ENCODE data around the gene LCLAT1.
"Not testable (repeated sequence)": the region's sequence is repeated elsewhere in the genome, so short reads cannot be mapped to it uniquely, and the experiment has no call there.

LCLAT1 gene

GRCh38 chr2:30482011-30482410 is 35.0 kb downstream of the LCLAT1 start:
- Mint-ChIP-seq H3K9me3 (no peaks in the 10 kb centered on the region), H3K4me3 (no peak overlapping the region), H3K4me1 (ENCODE audit: low read depth) (peaks cover 39% of the 10 kb centered on the region), H3K27ac (no peak overlapping the region), H3K36me3 (ENCODE audit: low read depth) (peaks cover 8% of the 10 kb centered on the region), H3K27me3 (no peaks in the 10 kb centered on the region)

- peaks cover 59% of the 10 kb centered on the region for H3K4me1 Mint-ChIP-seq (ENCODE audit: low read depth)
- H3K4me3 Mint-ChIP-seq: no peak overlapping the region
- no peaks in the 10 kb centered on the region for H3K9me3 Mint-ChIP-seq
Measured at GRCh38 chr2:30484145-30484544, 37.1 kb downstream of the LCLAT1 start.

GRCh38 chr2:30484995-30485394 is 37.9 kb downstream of the LCLAT1 start:
- Mint-ChIP-seq H3K4me1 (ENCODE audit: low read depth) (peaks cover 64% of the 10 kb centered on the region), H3K9me3 (no peaks in the 10 kb centered on the region), H3K27me3 (no peaks in the 10 kb centered on the region), H3K4me3 (no peak overlapping the region), H3K27ac (no peak overlapping the region), H3K36me3 (ENCODE audit: low read depth) (peaks cover 14% of the 10 kb centered on the region)

More at GRCh38 chr2:30484145-30484544, 37.1 kb downstream of the LCLAT1 start:
- Mint-ChIP-seq H3K27me3 (no peaks in the 10 kb centered on the region), H3K36me3 (ENCODE audit: low read depth) (peaks cover 8% of the 10 kb centered on the region), H3K27ac (no peak overlapping the region)

DNA sequence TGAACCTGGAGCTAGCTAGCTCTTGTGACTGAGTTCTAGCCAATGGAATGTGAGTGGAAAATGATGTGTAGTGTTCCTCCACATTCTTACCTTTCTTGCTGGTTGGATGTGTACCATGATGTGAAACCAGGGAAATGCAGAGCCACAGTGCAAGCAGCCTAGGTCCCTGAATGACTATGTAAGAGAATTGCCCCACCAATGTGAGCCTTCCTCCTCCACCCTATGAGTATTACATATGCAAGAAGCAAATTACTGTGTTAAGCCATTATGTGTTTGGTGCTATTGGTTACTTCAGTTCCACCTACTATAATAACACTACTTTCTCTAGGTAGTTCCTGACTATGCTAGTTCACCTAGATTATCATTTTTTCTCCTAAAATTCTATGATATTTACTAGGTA is 39.6 kb downstream of the LCLAT1 start:
- Mint-ChIP-seq H3K9me3 (no peaks in the 10 kb centered on the region), H3K36me3 (ENCODE audit: low read depth) (peaks cover 9% of the 10 kb centered on the region), H3K27ac (no peak overlapping the region), H3K27me3 (no peaks in the 10 kb centered on the region), H3K4me1 (ENCODE audit: low read depth) (peaks cover 56% of the 10 kb centered on the region), H3K4me3 (no peak overlapping the region)

GRCh38 chr2:30487603-30488002 is 40.6 kb downstream of the LCLAT1 start:
- no peak overlapping the region for H3K4me3 Mint-ChIP-seq
- H3K27ac Mint-ChIP-seq: no peak overlapping the region
- H3K4me1 Mint-ChIP-seq (ENCODE audit: low read depth): peaks cover 58% of the 10 kb centered on the region
- H3K27me3 Mint-ChIP-seq: no peaks in the 10 kb centered on the region
- H3K36me3 Mint-ChIP-seq (ENCODE audit: low read depth): peaks cover 9% of the 10 kb centered on the region
- H3K9me3 Mint-ChIP-seq: no peaks in the 10 kb centered on the region

DNA sequence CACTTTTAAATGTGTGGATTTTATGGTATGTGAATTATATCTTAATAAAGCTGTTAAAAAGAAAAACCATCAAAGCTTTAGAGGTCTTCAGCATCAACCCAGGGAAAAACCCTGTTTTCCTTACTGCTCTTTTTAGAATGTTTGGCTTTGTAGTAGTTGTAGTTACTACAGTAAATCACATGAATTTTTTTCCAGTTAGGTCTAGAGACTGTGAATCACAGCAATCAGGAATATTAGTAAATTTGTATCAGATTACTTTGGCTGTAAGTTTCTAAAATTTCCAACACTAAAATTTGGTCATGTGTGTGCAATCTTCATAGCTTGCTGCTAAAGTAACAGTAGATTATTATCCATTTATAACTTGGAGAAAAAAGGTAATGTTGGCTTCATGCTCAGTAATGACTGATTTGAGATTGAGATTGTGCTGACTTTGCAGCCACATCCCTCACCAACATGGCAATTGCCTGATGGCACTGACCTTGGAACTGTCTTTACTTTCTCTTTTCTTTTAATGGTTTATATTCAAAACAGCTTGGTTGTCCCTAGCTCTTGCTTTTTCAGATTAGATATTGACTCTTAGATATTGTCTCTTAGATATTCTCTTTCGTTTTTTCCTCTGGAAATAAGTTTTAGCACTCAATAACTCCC is 41.1 kb downstream of the LCLAT1 start:
- H3K36me3 Mint-ChIP-seq (ENCODE audit: low read depth): peaks cover 9% of the 10 kb centered on the region
- H3K4me3 Mint-ChIP-seq: no peak overlapping the region
- H3K27ac Mint-ChIP-seq: no peak overlapping the region
- no peaks in the 10 kb centered on the region for H3K9me3 Mint-ChIP-seq
- peaks cover 58% of the 10 kb centered on the region for H3K4me1 Mint-ChIP-seq (ENCODE audit: low read depth)
- no peaks in the 10 kb centered on the region for H3K27me3 Mint-ChIP-seq

GRCh38 chr2:30491225-30491624 is 44.2 kb downstream of the LCLAT1 start:
- Mint-ChIP-seq H3K36me3 (ENCODE audit: low read depth) (peaks cover 21% of the 10 kb centered on the region), H3K27ac (no peak overlapping the region), H3K9me3 (peaks cover 1% of the 10 kb centered on the region), H3K27me3 (no peaks in the 10 kb centered on the region), H3K4me3 (no peak overlapping the region), H3K4me1 (ENCODE audit: low read depth) (peaks cover 52% of the 10 kb centered on the region)

- peaks cover 26% of the 10 kb centered on the region for H3K36me3 Mint-ChIP-seq (ENCODE audit: low read depth)
- H3K4me3 Mint-ChIP-seq: no peak overlapping the region
- peaks cover 51% of the 10 kb centered on the region for H3K4me1 Mint-ChIP-seq (ENCODE audit: low read depth)
- H3K9me3 Mint-ChIP-seq: peaks cover 4% of the 10 kb centered on the region
- H3K27ac Mint-ChIP-seq: peak overlapping the region; percentile 26
- H3K27me3 Mint-ChIP-seq: no peaks in the 10 kb centered on the region
Measured at GRCh38 chr2:30492185-30492584, 45.1 kb downstream of the LCLAT1 start.

DNA sequence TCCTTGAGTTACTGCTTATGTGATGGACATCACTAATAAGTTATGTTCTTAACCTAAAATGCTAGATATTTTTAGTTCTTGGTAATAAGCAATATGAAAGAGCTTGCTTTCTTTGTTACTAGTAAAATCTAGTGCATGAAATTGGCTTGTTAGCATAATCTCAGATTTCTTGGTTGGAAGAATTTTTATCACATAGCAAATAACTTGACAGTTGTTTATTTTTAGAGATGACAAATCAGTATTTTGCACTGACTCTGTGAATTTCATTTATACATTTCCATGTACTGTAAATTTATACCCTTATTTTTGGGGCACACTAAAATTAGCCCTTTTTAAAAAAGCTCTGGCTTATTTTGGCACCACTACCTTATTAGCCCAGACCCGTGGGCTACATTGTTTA is 45.6 kb downstream of the LCLAT1 start:
- Mint-ChIP-seq H3K4me3 (no peak overlapping the region), H3K27me3 (no peaks in the 10 kb centered on the region), H3K27ac (no peak overlapping the region), H3K36me3 (ENCODE audit: low read depth) (peaks cover 29% of the 10 kb centered on the region), H3K9me3 (peaks cover 6% of the 10 kb centered on the region), H3K4me1 (ENCODE audit: low read depth) (peaks cover 46% of the 10 kb centered on the region)

DNA sequence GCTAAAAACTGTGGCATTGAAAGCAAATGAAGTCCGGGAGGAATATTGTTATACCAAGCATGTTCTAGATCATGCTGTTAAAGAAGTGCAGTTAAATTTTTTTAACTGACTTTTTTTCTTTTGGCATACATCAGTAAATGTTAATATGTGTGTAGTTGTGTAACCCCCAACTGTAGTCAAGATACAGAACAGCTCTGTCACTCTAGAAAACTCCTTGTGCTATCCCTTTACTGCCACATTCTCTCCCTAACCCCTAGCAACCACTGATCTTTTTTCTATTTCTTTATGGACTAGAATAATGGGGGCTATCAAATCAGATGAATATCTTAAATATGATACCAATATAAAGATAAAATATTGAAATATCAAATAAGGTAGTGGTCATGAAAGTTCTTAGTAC is 46.4 kb downstream of the LCLAT1 start:
- H3K4me1 Mint-ChIP-seq (ENCODE audit: low read depth): peaks cover 38% of the 10 kb centered on the region

GRCh38 chr2:30495896-30496295 is 48.9 kb downstream of the LCLAT1 start:
- not testable (repeated sequence) for H3K4me3 Mint-ChIP-seq

More for the DNA sequence above, 46.4 kb downstream of the LCLAT1 start:
- peaks cover 13% of the 10 kb centered on the region for H3K9me3 Mint-ChIP-seq
- peaks cover 38% of the 10 kb centered on the region for H3K36me3 Mint-ChIP-seq (ENCODE audit: low read depth)
- no peak overlapping the region for H3K27ac Mint-ChIP-seq
- H3K27me3 Mint-ChIP-seq: no peaks in the 10 kb centered on the region
- no peak overlapping the region for H3K4me3 Mint-ChIP-seq

DNA sequence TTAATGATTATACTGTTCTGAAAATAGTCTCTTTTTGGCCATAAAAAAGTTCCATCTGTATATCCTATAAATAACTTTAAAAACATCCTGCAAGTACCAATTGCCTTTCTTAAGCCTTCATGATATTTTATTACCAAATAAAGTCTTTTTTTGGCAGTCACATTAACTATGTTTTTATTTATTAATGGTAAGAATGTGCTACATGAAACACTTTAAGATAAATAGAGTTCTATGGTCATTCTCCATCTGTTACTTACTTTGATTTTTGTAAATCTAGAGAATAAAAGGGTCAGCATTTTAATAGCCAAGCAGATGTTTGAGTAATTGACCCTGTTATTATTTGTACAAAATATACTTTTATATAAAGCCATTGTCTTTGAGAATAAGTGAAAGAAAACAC is 52.6 kb downstream of the LCLAT1 start:
- no peak overlapping the region for H3K27ac Mint-ChIP-seq
- peaks cover 67% of the 10 kb centered on the region for H3K36me3 Mint-ChIP-seq (ENCODE audit: low read depth)
- peaks cover 43% of the 10 kb centered on the region for H3K4me1 Mint-ChIP-seq (ENCODE audit: low read depth)
- H3K9me3 Mint-ChIP-seq: peaks cover 33% of the 10 kb centered on the region
- H3K4me3 Mint-ChIP-seq: no peak overlapping the region
- no peaks in the 10 kb centered on the region for H3K27me3 Mint-ChIP-seq

More at GRCh38 chr2:30495896-30496295, 48.9 kb downstream of the LCLAT1 start:
- H3K27me3 Mint-ChIP-seq: not testable (repeated sequence)
- Mint-ChIP-seq H3K9me3 (peaks cover 24% of the 10 kb centered on the region), H3K4me1 (ENCODE audit: low read depth) (peaks cover 27% of the 10 kb centered on the region), H3K36me3 (ENCODE audit: low read depth) (peaks cover 51% of the 10 kb centered on the region), H3K27ac (peak overlapping the region; percentile 81)

GRCh38 chr2:30500699-30501098 is 53.7 kb downstream of the LCLAT1 start:
- no peaks in the 10 kb centered on the region for H3K27me3 Mint-ChIP-seq
- H3K9me3 Mint-ChIP-seq: peaks cover 33% of the 10 kb centered on the region
- peaks cover 61% of the 10 kb centered on the region for H3K36me3 Mint-ChIP-seq (ENCODE audit: low read depth)
- H3K4me3 Mint-ChIP-seq: no peak overlapping the region
- H3K27ac Mint-ChIP-seq: no peak overlapping the region
- H3K4me1 Mint-ChIP-seq (ENCODE audit: low read depth): peaks cover 50% of the 10 kb centered on the region

- H3K27me3 Mint-ChIP-seq: no peaks in the 10 kb centered on the region
- H3K27ac Mint-ChIP-seq: peak overlapping the region; percentile 80
- H3K9me3 Mint-ChIP-seq: peaks cover 30% of the 10 kb centered on the region
- peaks cover 47% of the 10 kb centered on the region for H3K36me3 Mint-ChIP-seq (ENCODE audit: low read depth)
- H3K4me1 Mint-ChIP-seq (ENCODE audit: low read depth): peaks cover 40% of the 10 kb centered on the region
- H3K4me3 Mint-ChIP-seq: no peak overlapping the region
Measured at GRCh38 chr2:30502310-30502709, 55.3 kb downstream of the LCLAT1 start.

- Mint-ChIP-seq H3K27me3 (no peaks in the 10 kb centered on the region), H3K4me3 (no peak overlapping the region), H3K4me1 (ENCODE audit: low read depth) (peaks cover 40% of the 10 kb centered on the region), H3K27ac (peak overlapping the region; percentile 80), H3K36me3 (ENCODE audit: low read depth) (peaks cover 47% of the 10 kb centered on the region), H3K9me3 (peaks cover 31% of the 10 kb centered on the region)
Measured at GRCh38 chr2:30503007-30503694, 56.1 kb downstream of the LCLAT1 start.

- peak overlapping the region; percentile 80 for H3K27ac Mint-ChIP-seq
- H3K4me3 Mint-ChIP-seq: peak overlapping the region; percentile 27
- peaks cover 44% of the 10 kb centered on the region for H3K36me3 Mint-ChIP-seq (ENCODE audit: low read depth)
- peaks cover 40% of the 10 kb centered on the region for H3K4me1 Mint-ChIP-seq (ENCODE audit: low read depth)
- H3K27me3 Mint-ChIP-seq: no peaks in the 10 kb centered on the region
- H3K9me3 Mint-ChIP-seq: peaks cover 30% of the 10 kb centered on the region
Measured at GRCh38 chr2:30503695-30504052, 56.6 kb downstream of the LCLAT1 start.
